ENCODE measurements around the gene RCAN3.

RCAN3 gene

GRCh38 chr1:24568475-24568874 is 65.8 kb downstream of the RCAN3 start:
- H3K4me2 ChIP-seq (ENCODE audit: low read length) = no peak overlapping the region
- H3K4me3 ChIP-seq (ENCODE audit: low read length) = no peak overlapping the region
- H3K9me3 ChIP-seq (replicated peaks; ENCODE audit: low read length) = no peaks in the 10 kb centered on the region
- no peaks in the 10 kb centered on the region for H3K36me3 ChIP-seq (ENCODE audit: insufficient read depth, low read length)
- no peaks in the 10 kb centered on the region for H3K4me1 ChIP-seq (ENCODE audit: control insufficient read depth, insufficient read depth, low read length)
- H3K27me3 ChIP-seq (ENCODE audit: control insufficient read depth, insufficient read depth, low read length) = peaks cover 16% of the 10 kb centered on the region
- no peak overlapping the region for H3K9ac ChIP-seq (ENCODE audit: low read depth, low read length)

- Histone ChIP-seq H3K9me3 (replicated peaks; ENCODE audit: low read length) (no peaks in the 10 kb centered on the region), H3K36me3 (ENCODE audit: insufficient read depth, low read length) (no peaks in the 10 kb centered on the region), H3K4me2 (ENCODE audit: low read length) (no peak overlapping the region)
Measured at GRCh38 chr1:24570265-24571125, 67.9 kb downstream of the RCAN3 start.

GRCh38 chr1:24572301-24572700 is 69.7 kb downstream of the RCAN3 start:
- H3K4me2 ChIP-seq (ENCODE audit: low read length) = no peak overlapping the region
- H3K27me3 ChIP-seq (ENCODE audit: control insufficient read depth, insufficient read depth, low read length) = peaks cover 20% of the 10 kb centered on the region
- H3K36me3 ChIP-seq (ENCODE audit: insufficient read depth, low read length) = no peaks in the 10 kb centered on the region
- no peak overlapping the region for H3K4me3 ChIP-seq (ENCODE audit: low read length)
- H3K4me1 ChIP-seq (ENCODE audit: control insufficient read depth, insufficient read depth, low read length) = no peaks in the 10 kb centered on the region
- no peak overlapping the region for H3K9ac ChIP-seq (ENCODE audit: low read depth, low read length)
- no peaks in the 10 kb centered on the region for H3K9me3 ChIP-seq (replicated peaks; ENCODE audit: low read length)

More at GRCh38 chr1:24570265-24571125, 67.9 kb downstream of the RCAN3 start:
- Histone ChIP-seq H3K9ac (ENCODE audit: low read depth, low read length) (no peak overlapping the region), H3K4me3 (ENCODE audit: low read length) (no peak overlapping the region), H3K27me3 (ENCODE audit: control insufficient read depth, insufficient read depth, low read length) (peaks cover 12% of the 10 kb centered on the region), H3K4me1 (ENCODE audit: control insufficient read depth, insufficient read depth, low read length) (no peaks in the 10 kb centered on the region)

- H3K4me3 ChIP-seq (ENCODE audit: low read length) = no peak overlapping the region
- no peaks in the 10 kb centered on the region for H3K9me3 ChIP-seq (replicated peaks; ENCODE audit: low read length)
Measured at GRCh38 chr1:24575905-24576587, 73.4 kb downstream of the RCAN3 start.

GRCh38 chr1:24578846-24579245 is 76.2 kb downstream of the RCAN3 start:
- Histone ChIP-seq H3K4me3 (ENCODE audit: low read length) (no peak overlapping the region), H3K4me1 (ENCODE audit: control insufficient read depth, insufficient read depth, low read length) (no peaks in the 10 kb centered on the region)

More at GRCh38 chr1:24575905-24576587, 73.4 kb downstream of the RCAN3 start:
- H3K4me1 ChIP-seq (ENCODE audit: control insufficient read depth, insufficient read depth, low read length) = no peaks in the 10 kb centered on the region
- no peak overlapping the region for H3K9ac ChIP-seq (ENCODE audit: low read depth, low read length)
- no peak overlapping the region for H3K4me2 ChIP-seq (ENCODE audit: low read length)
- H3K27me3 ChIP-seq (ENCODE audit: control insufficient read depth, insufficient read depth, low read length) = peaks cover 35% of the 10 kb centered on the region
- no peaks in the 10 kb centered on the region for H3K36me3 ChIP-seq (ENCODE audit: insufficient read depth, low read length)

GRCh38 chr1:24580756-24581155 is 78.1 kb downstream of the RCAN3 start:
- no peak overlapping the region for H3K4me2 ChIP-seq (ENCODE audit: low read length)
- H3K4me3 ChIP-seq (ENCODE audit: low read length) = no peak overlapping the region
- H3K9ac ChIP-seq (ENCODE audit: low read depth, low read length) = no peak overlapping the region
- no peaks in the 10 kb centered on the region for H3K9me3 ChIP-seq (replicated peaks; ENCODE audit: low read length)
- peaks cover 65% of the 10 kb centered on the region for H3K27me3 ChIP-seq (ENCODE audit: control insufficient read depth, insufficient read depth, low read length)
- H3K4me1 ChIP-seq (ENCODE audit: control insufficient read depth, insufficient read depth, low read length) = no peaks in the 10 kb centered on the region
- H3K36me3 ChIP-seq (ENCODE audit: insufficient read depth, low read length) = no peaks in the 10 kb centered on the region

More at GRCh38 chr1:24578846-24579245, 76.2 kb downstream of the RCAN3 start:
- Histone ChIP-seq H3K9me3 (replicated peaks; ENCODE audit: low read length) (no peaks in the 10 kb centered on the region), H3K27me3 (ENCODE audit: control insufficient read depth, insufficient read depth, low read length) (peaks cover 49% of the 10 kb centered on the region), H3K9ac (ENCODE audit: low read depth, low read length) (no peak overlapping the region), H3K36me3 (ENCODE audit: insufficient read depth, low read length) (no peaks in the 10 kb centered on the region), H3K4me2 (ENCODE audit: low read length) (no peak overlapping the region)

- Histone ChIP-seq H3K9me3 (replicated peaks; ENCODE audit: low read length) (no peaks in the 10 kb centered on the region), H3K4me3 (ENCODE audit: low read length) (no peak overlapping the region), H3K36me3 (ENCODE audit: insufficient read depth, low read length) (no peaks in the 10 kb centered on the region), H3K4me2 (ENCODE audit: low read length) (no peak overlapping the region), H3K4me1 (ENCODE audit: control insufficient read depth, insufficient read depth, low read length) (no peaks in the 10 kb centered on the region), H3K9ac (ENCODE audit: low read depth, low read length) (no peak overlapping the region), H3K27me3 (ENCODE audit: control insufficient read depth, insufficient read depth, low read length) (peaks cover 68% of the 10 kb centered on the region)
Measured at GRCh38 chr1:24584171-24584647, 81.6 kb downstream of the RCAN3 start.

- no peak overlapping the region for H3K9ac ChIP-seq (ENCODE audit: low read depth, low read length)
- no peak overlapping the region for H3K4me3 ChIP-seq (ENCODE audit: low read length)
- peaks cover 70% of the 10 kb centered on the region for H3K27me3 ChIP-seq (ENCODE audit: control insufficient read depth, insufficient read depth, low read length)
- H3K36me3 ChIP-seq (ENCODE audit: insufficient read depth, low read length) = no peaks in the 10 kb centered on the region
- H3K9me3 ChIP-seq (replicated peaks; ENCODE audit: low read length) = no peaks in the 10 kb centered on the region
- no peaks in the 10 kb centered on the region for H3K4me1 ChIP-seq (ENCODE audit: control insufficient read depth, insufficient read depth, low read length)
- H3K4me2 ChIP-seq (ENCODE audit: low read length) = no peak overlapping the region
Measured at GRCh38 chr1:24586119-24586518, 83.5 kb downstream of the RCAN3 start.

GRCh38 chr1:24586970-24587820 is 84.6 kb downstream of the RCAN3 start:
- no peaks in the 10 kb centered on the region for H3K4me1 ChIP-seq (ENCODE audit: control insufficient read depth, insufficient read depth, low read length)
- no peak overlapping the region for H3K4me3 ChIP-seq (ENCODE audit: low read length)
- H3K9ac ChIP-seq (ENCODE audit: low read depth, low read length) = no peak overlapping the region
- peaks cover 65% of the 10 kb centered on the region for H3K27me3 ChIP-seq (ENCODE audit: control insufficient read depth, insufficient read depth, low read length)
- no peak overlapping the region for H3K4me2 ChIP-seq (ENCODE audit: low read length)
- H3K9me3 ChIP-seq (replicated peaks; ENCODE audit: low read length) = no peaks in the 10 kb centered on the region
- H3K36me3 ChIP-seq (ENCODE audit: insufficient read depth, low read length) = no peaks in the 10 kb centered on the region

- H3K4me2 ChIP-seq (ENCODE audit: low read length) = no peak overlapping the region
- no peak overlapping the region for H3K9ac ChIP-seq (ENCODE audit: low read depth, low read length)
- H3K4me3 ChIP-seq (ENCODE audit: low read length) = no peak overlapping the region
- no peaks in the 10 kb centered on the region for H3K36me3 ChIP-seq (ENCODE audit: insufficient read depth, low read length)
- H3K27me3 ChIP-seq (ENCODE audit: control insufficient read depth, insufficient read depth, low read length) = peaks cover 57% of the 10 kb centered on the region
- H3K4me1 ChIP-seq (ENCODE audit: control insufficient read depth, insufficient read depth, low read length) = no peaks in the 10 kb centered on the region
- H3K9me3 ChIP-seq (replicated peaks; ENCODE audit: low read length) = no peaks in the 10 kb centered on the region
Measured at GRCh38 chr1:24588573-24588972, 85.9 kb downstream of the RCAN3 start.

GRCh38 chr1:24589200-24589599 is 86.6 kb downstream of the RCAN3 start:
- Histone ChIP-seq H3K36me3 (ENCODE audit: insufficient read depth, low read length) (no peaks in the 10 kb centered on the region), H3K9ac (ENCODE audit: low read depth, low read length) (no peak overlapping the region), H3K4me2 (ENCODE audit: low read length) (no peak overlapping the region), H3K9me3 (replicated peaks; ENCODE audit: low read length) (no peaks in the 10 kb centered on the region), H3K4me1 (ENCODE audit: control insufficient read depth, insufficient read depth, low read length) (no peaks in the 10 kb centered on the region), H3K27me3 (ENCODE audit: control insufficient read depth, insufficient read depth, low read length) (peaks cover 52% of the 10 kb centered on the region), H3K4me3 (ENCODE audit: low read length) (no peak overlapping the region)

Data from skeletal muscle satellite cell (primary cell).